Measurements from ENCODE around the gene ZP2.
"Not testable (repeated sequence)": the region's sequence is repeated elsewhere in the genome, so short reads cannot be mapped to it uniquely, and the experiment has no call there.

ZP2 gene

GRCh38 chr16:21211486-21211885 lies at the start of gene ZP2:
Gene ZP2 (minus strand): TSS chr16:21211574. CDS start chr16:21211547, 27 bp downstream.
- no peak for DNase-seq

DNA sequence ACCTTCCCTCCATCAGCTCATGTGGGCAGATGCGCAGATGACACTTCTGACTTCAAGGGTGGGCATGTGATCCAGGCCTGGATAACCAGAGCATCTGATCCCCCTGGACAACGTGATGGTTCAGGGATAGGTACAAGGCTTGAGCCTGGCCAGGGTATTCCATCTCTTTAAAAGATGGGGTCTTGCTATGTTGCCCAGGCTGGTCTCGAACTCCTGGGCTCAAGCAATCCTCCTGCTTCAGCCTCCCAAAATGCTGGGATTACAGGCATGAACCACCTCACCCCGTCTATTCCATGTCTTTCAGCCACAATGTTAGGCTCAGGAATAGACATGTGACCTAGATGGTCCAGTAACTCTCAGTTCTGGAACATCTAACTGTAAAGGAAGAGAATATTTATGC lies 45.9 kb upstream of the ZP2 start:
- DNase-seq, result no peak

- DNase-seq, result no peak
Observed at GRCh38 chr16:21256636-21257035, 45.3 kb upstream of the ZP2 start.

GRCh38 chr16:21253470-21253869 lies 42.1 kb upstream of the ZP2 start:
- DNase-seq, result no peak

GRCh38 chr16:21250072-21250923 lies 38.9 kb upstream of the ZP2 start:
- DNase-seq, result no peak

- DNase-seq, result not testable (repeated sequence)
Observed at GRCh38 chr16:21248179-21248578, 36.8 kb upstream of the ZP2 start.

DNA sequence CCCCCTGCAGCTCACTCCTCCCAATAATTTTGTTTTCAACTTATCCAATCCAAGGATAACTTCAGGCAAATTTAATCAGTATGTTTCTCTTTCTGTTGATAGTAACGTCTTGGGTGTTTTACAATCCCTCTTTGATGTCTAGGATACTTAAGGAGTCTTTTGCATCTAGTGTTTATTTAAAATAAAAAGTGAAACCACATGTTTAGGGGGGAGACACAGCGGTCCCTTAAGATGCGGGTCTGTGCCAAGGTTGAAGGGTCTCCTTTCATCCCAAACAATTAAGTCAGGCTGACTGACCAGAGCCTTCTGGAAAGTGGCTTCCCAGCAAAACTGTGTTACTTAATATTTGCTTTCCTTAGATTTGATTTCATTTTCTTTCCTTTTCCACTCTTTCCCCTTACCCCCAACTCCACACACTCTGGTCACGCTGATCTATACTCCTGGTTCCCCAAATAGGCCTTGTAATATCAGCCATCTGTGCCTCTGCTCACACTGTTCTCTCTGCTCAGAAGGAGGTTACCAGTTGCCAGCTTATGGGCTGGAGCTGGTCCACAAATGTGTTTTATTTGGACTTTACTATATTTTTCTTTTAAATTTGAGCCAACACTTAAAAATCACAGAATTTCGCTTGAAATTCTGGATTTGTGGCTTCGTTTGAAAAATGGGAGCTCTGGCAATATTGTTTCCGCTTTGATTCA lies 33.3 kb upstream of the ZP2 start:
- no peak for DNase-seq

DNA sequence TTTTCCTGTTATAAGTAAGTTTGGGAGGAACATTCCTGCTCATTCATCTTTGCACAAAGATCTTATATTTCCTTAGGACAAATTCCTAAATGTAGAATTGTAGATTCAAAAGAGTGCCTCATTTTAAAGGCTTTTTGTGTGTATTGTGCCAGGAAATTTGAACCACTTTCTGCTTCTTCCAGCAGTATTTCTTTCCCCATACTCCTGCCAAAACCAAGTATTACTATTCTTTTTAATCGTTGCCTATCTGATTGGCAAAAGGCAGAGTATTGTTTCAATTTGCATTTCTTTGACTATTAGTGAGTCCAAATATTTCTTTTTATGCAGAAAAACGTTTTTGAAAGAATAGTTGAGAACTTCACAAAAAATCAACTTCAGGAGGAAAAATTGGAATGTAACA lies 31.4 kb upstream of the ZP2 start:
- no peak for DNase-seq

DNA sequence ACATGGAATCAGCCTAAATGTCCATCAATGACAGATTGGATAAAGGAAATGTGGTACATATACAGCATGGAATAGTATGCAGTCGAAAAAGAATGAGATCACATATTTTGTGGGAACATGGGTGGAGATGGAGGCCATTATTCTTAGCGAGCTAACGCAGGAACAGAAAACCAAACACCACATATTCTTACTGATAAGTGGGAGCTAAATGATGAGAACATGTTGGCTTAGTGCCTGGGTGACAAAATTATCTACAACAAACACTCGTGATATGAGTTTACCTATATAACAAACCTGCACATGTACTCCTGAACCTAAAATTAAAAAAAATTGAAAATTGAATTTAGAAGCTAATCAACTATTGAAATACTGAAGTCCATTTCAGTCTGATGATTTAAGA lies 28.3 kb upstream of the ZP2 start:
- no peak for DNase-seq

DNA sequence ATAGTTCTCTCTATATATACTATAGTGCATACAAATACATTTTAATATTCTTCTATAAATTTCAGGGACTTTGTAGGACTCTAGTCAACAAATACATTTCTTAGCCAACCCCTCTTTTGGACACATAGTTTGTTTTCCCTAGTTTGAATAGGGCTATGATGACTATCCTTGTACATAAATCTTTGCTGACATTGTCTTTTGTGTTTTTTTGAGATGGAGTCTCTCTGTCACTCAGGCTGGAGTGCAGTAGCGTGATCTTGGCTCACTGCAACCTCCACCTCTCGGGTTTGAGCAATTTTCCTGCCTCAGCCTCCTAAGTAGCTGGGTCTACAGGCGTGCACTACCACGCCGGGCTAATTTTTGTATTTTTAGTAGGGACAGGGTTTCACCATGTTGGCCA lies 25.5 kb upstream of the ZP2 start:
- DNase-seq, result no peak

- DNase-seq, result no peak
Observed at GRCh38 chr16:21235199-21235585, 23.8 kb upstream of the ZP2 start.

DNA sequence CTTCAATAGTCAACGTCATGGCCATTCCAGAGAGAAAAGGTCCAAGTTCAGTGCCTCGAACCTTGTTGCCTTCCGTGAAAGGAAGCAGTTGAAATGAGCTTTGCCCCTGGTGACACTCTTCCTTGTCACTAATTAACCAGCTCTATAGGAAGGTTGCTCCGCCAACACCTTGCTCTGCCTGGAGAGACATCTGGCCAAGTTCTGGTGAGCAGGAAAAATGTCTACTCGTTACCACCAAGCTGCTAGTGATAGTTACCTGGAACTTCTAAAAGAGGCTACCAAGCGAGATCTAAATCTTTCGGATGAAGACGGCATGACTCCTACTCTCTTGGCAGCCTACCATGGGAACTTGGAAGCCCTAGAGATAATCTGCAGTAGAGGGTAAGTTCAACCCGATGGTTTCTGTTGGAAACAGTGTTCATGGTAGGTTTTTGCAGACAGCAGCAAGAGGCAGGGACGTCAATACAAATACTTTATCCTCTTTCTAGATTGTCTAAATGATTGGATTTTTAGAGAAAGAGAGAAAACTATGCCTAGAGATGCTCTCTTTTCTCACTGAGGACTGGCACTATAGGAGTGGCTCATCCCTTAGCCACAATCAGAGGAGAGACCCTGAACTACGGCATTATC lies 22.3 kb upstream of the ZP2 start, which contains the start of gene ANKS4B:
Gene ANKS4B (plus strand): TSS at position 179 of the 630 bp plus-strand sequence. CDS start 39 bp downstream, at position 218.
- DNase-seq, result no peak

DNA sequence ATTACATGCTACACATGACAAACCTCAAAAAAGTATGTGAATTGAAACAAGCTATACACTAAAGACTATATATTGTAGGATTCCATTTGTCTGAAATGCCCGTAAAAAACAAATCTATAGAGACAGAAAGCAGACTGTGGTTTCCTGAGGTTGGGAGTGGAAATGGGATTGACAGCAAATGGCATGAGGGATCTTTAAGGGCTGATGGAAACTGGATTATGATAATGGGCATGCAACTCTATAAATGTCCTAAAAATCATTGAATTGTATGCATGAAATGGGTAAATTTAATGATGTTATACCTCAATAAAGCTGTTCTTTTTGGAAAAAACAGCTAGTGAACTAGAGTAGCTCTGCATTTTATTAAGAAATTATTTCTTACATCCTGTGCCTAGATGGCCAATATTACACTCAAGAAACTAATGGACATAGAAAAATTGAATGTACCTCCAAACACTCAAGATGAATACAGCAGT lies 21.7 kb upstream of the ZP2 start:
- DNase-seq, result no peak

DNA sequence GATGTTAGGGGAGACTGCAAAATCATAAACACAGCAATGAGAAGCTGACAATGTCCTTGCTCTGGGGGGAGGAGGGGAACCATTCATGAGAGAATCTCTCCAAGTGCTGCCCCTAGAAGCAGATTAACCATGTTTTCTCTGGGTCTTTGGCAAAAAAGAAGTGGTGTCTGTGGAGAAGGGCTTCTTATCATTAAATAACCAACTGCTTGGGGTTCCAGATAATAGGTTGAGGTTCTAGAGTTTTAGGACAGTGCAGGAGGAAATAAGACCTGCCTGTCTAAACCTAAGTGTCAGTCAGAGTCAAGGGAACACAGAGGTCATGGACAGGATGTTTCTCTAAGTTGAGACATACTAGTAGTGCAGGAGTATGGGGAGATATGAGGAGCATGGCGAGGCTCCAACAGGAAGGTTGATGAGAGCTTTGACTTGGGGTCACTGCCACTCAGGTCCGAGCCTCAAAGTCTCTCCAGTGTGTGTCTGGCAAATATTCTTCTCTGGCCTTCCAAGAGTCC lies 17.0 kb upstream of the ZP2 start:
- DNase-seq, result no peak

- DNase-seq, result no peak
Observed at GRCh38 chr16:21227866-21228265, 16.5 kb upstream of the ZP2 start.

GRCh38 chr16:21226749-21227148 lies 15.4 kb upstream of the ZP2 start:
- DNase-seq, result no peak

DNA sequence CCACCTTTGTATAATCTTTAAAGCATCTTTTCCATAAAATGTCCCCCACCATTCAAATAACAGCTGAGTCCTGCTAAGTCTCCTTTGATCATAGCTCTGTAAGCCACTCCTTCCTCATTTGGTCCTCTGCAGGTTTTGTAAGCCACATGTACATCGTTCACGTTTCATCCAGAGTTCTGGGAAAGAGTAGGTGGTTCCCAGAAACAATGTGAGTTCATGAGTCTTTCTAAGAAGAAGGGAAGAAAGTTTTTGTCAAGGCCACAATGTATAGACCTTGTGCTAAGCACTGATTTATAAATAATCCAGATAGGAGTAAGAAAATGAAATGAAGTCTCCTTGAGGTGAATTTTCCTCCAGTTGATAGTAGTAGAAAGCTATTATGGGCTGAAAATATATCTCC lies 13.4 kb upstream of the ZP2 start:
- no peak for DNase-seq

DNA sequence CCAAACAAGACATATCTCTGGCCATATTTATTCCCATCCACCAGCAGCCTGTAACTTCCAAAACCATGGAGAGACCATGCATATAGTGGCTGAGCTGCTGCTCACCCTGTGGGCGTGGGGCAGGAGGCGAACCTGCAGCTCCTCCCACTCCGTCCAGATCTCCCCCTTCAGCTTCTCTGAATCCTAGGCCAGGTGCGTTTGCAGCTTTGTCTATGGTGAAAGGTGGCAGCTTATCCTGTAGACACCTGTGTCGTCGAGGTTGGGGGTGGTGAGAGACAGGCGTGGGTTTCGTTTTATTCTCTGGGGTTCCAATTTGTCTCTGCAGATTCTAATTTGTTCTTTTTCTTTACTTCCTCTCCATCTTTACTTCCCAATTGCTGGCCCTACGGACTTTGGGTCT lies 12.4 kb upstream of the ZP2 start:
- no peak for DNase-seq

DNA sequence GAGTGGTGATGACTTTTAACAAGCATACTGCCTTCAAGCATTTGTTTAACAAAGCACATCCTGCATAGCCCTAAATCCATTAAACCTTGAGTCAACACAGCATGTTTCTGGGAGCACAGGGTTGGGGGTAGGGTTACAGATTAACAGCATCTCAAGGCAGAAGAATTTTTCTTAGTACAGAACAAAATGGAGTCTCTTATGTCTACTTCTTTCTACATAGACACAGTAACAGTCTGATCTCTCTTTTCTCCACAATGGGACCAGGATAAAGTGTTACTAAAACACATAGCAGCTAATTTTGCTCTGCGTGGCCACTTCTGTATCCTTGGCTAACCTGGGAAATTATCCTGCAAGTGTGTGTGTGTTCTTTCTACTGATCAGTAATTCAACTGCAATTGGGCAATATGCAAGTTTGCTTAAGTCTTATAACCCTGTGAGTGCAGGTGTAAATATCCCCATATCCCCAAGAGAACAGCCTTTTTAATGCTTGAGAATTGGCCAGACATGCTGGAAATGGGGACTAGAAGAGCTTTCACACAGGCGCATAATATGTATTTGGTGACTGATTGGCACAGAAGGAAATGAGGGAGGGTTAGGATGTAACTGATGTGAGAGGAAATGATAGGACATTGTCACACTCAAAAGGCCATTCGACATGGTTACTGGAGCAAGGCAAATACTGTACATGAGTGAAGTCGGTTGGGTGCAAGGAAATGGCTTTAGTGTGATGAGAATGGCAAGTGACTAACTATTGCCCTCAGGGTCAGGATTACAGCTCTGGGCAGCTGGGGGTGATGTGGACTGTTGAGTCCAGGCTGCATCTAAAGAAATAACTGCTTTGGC lies 11.3 kb upstream of the ZP2 start:
- DNase-seq, result no peak

- no peak for DNase-seq
Observed at GRCh38 chr16:21219551-21219950, 8.2 kb upstream of the ZP2 start.

DNA sequence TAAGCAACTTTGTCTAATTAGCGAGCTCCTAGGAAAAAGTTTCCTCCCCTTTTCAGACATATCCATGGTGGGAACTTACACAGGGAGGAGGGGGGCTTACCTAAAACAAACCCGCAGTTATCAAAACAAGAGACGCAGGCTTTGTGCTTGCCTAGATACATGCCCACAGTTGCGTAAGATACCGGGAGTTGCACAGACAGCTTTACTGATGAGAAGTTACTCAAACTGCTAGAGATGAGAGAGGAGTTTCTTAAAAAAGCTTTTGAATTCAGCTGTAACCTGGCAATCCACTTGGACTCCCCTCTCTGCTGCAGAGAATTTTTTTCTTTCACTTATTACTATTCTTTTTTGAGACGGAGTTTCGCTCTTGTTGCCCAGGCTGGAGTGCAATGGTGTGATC lies 6.8 kb upstream of the ZP2 start:
- DNase-seq, result no peak

- DNase-seq, result no peak
Observed at GRCh38 chr16:21217121-21217520, 5.7 kb upstream of the ZP2 start.

DNA sequence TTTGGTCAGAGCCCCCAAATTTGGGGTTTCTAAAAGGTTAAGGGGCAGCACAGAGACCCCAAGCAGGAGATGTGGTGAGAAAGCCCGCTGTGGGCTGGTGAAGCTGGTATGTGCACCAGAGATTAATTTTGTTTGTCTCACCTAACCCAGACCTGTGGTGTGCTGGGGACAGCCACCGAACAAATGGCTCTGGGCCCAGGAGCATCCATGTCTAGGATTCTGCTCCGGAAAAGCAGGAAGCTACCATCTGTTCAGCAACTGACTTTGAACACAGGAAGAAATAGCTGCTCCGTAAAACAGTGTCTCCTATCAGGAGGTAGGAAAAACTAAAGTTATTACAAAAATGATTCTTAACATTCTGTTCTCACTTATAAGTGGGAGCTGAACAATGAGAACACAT lies 2.7 kb upstream of the ZP2 start:
- no peak for DNase-seq

Data from activated naive CD4-positive, alpha-beta T cell treated with anti-CD3 and anti-CD28 coated beads, Interleukin-2, amount 50 U/mL, for 16 hours (primary cell).